ENCODE results near the gene OR1E1.

- no peak for TF ChIP-seq CTCF (IDR thresholded peaks at IDR 0.05)
- no peak for TF ChIP-seq POLR2A (IDR thresholded peaks at IDR 0.05)
Observed at GRCh38 chr17:3440451-3440850, 42.2 kb upstream of the OR1E1 start.
